H1 (cell line): Measurements from ENCODE around the gene CFAP97D2. TPM values are rescaled to one million over a fixed set of nuclear protein-coding genes. Genes with fewer than 3 reads are reported as not detected.

Experiments used
- CBX5 ChIP-seq: fragments of 300-800, 300-1000 bp; sonication (generic); IDR thresholded peaks from 2 replicates; pipeline ENCODE4 v1.7.1; 2016; ENCODE audit warnings: antibody characterized with exemption, low read length, low read depth
- CHD2 ChIP-seq: IDR thresholded peaks from 2 replicates; pipeline ENCODE4 v1.6.1; 2012; ENCODE audit warnings: low read length, improper control_type of control experiment
- CHD7 ChIP-seq: fragments of 300-600 bp; sonication (generic); IDR thresholded peaks from 2 replicates; pipeline ENCODE4 v1.7.1; 2012; ENCODE audit warnings: low read length, moderate library complexity, mild to moderate bottlenecking, inconsistent platforms; ENCODE audit not compliant: insufficient replicate concordance
- E2F6 ChIP-seq: IDR thresholded peaks from 2 replicates; pipeline ENCODE4 v1.6.1; 2012; ENCODE audit warnings: inconsistent platforms
- EZH2 ChIP-seq: fragments of 200-600 bp; sonication (generic); IDR thresholded peaks from 2 replicates; pipeline ENCODE4 v1.7.1; 2012; ENCODE audit warnings: low read depth, mild to moderate bottlenecking, moderate library complexity, low read length, inconsistent platforms; ENCODE audit not compliant: severe bottlenecking
- KDM1A ChIP-seq: fragments of 200-600, 300-600 bp; sonication (generic); IDR thresholded peaks from 2 replicates; pipeline ENCODE4 v1.7.1; 2016; ENCODE audit warnings: mild to moderate bottlenecking, low read length, borderline replicate concordance
- POLR2A ChIP-seq, 2 experiments: IDR thresholded peaks; 1 replicate in 1 of 2; 2 replicates in 1 of 2; pipeline ENCODE4 v1.6.1; 2011; ENCODE audit warnings: low read depth in 2 of 2, low read length in 2 of 2, mild to moderate bottlenecking in 2 of 2; ENCODE audit errors: control extremely low read depth in 1 of 2
- SAP30 ChIP-seq: fragments of 300-600 bp; sonication (generic); IDR thresholded peaks from 2 replicates; pipeline ENCODE4 v1.7.1; 2012; ENCODE audit warnings: low read length, moderate library complexity, mild to moderate bottlenecking, inconsistent platforms; ENCODE audit not compliant: insufficient read depth, insufficient replicate concordance
- polyA plus RNA-seq, 7 experiments: library from polyadenylated mRNA; depleted of rRNA in 3 of 7; stranded (reverse) in 5 of 7; unstranded in 2 of 7; fragments of >200 nt in 5 of 7; fragments of 200-250 nt in 2 of 7; gene quantifications; 1 replicate in 5 of 7; 2 replicates in 1 of 7; 4 replicates in 1 of 7; pipeline versions ENCODE4 v1.2.1 to v1.2.3, GENCODE V29; 2011 to 2013; ENCODE audit warnings: missing spikeins in 2 of 7, mixed read lengths in 2 of 7
- total RNA-seq: library from RNA; stranded (reverse); fragmentation: NEBNext Ultra II Directional; extraction: Animal tissue kit (Norgen Biotek cat#: 25700); gene quantifications from 2 replicates; pipeline ENCODE4 v1.2.1, GENCODE V29; 2021

The CFAP97D2 gene
- total and polyA plus RNA-seq, 2 of the 8 experiments (the other 6 are each of a cell fraction or from before 2014, with no cell fraction given) = not detected

- TF ChIP-seq CHD7 (no peak), CHD2 (no peak), KDM1A (no peak), CBX5 (no peak), POLR2A (IDR thresholded peaks at IDR 0.05; ENCODE audit: control extremely low read depth in 1 of 2, low read depth in 2 of 2, low read length in 2 of 2) (no peak), E2F6 (no peak), EZH2 (no peak), SAP30 (no peak)
These were observed 15.0 kb upstream of the CFAP97D2 start (continued) for GRCh38 chr13:114164053-114164452.
